ENCODE measurements around the gene GJA3. TPM values are rescaled to one million over a fixed set of nuclear protein-coding genes. Genes with fewer than 3 reads are reported as not detected.
A peak's percentile ranks its signal among the peaks of the same experiment; 100 is the strongest.

Gene GJA3
- total RNA-seq, 4 donors from 2014 or later: 0.04 to 0.52 (median 0.32) TPM; not detected in 1

GRCh38 chr13:20188667-20189553 is 28.1 kb upstream of the GJA3 start:
- H3K4me3 ChIP-seq (ENCODE audit: low read depth, poor library complexity, severe bottlenecking): no peak overlapping the region
- no peak for DNase-seq (ENCODE audit: low spot score in 2 of 2)
- 85 to 92% methylated on average over 28 of the region's 28 CpGs for WGBS, 2 donors
- intact Hi-C loops (cut with DNase I; ENCODE audit: low total_unique reads): no loop called here
- TF ChIP-seq POLR2A (IDR thresholded peaks at IDR 0.05) (no peak), CTCF (IDR thresholded peaks at IDR 0.05) (no peak)

GRCh38 chr13:20186771-20187170 is 25.9 kb upstream of the GJA3 start:
- 67 to 76% methylated on average over 6 of the region's 6 CpGs for WGBS, 2 donors
- DNase-seq (ENCODE audit: low spot score in 2 of 2): no peak
- TF ChIP-seq CTCF (IDR thresholded peaks at IDR 0.05) (no peak), POLR2A (IDR thresholded peaks at IDR 0.05) (no peak)
- H3K4me3 ChIP-seq (ENCODE audit: low read depth, poor library complexity, severe bottlenecking): no peak overlapping the region
- intact Hi-C loops (cut with DNase I; ENCODE audit: low total_unique reads): no loop called here

- no peak for DNase-seq (ENCODE audit: low spot score in 2 of 2)
- intact Hi-C loops (cut with DNase I; ENCODE audit: low total_unique reads): no loop called here
- no peak overlapping the region for H3K4me3 ChIP-seq (ENCODE audit: low read depth, poor library complexity, severe bottlenecking)
- WGBS, 2 donors: 68 to 72% methylated on average over 10 to 12 of the region's 12 CpGs
- no peak for TF ChIP-seq CTCF (IDR thresholded peaks at IDR 0.05)
- no peak for TF ChIP-seq POLR2A (IDR thresholded peaks at IDR 0.05)
Observed at GRCh38 chr13:20185366-20186056, 24.7 kb upstream of the GJA3 start.

GRCh38 chr13:20182231-20182846 is 21.5 kb upstream of the GJA3 start:
- intact Hi-C loops (cut with DNase I; ENCODE audit: low total_unique reads): no loop called here
- TF ChIP-seq CTCF (IDR thresholded peaks at IDR 0.05) (no peak), POLR2A (IDR thresholded peaks at IDR 0.05) (no peak)
- H3K4me3 ChIP-seq (ENCODE audit: low read depth, poor library complexity, severe bottlenecking): no peak overlapping the region
- DNase-seq (ENCODE audit: low spot score in 2 of 2): peak in 1 of 2 donors; percentile 78
- 21 to 24% methylated on average over 5 of the region's 5 CpGs for WGBS, 2 donors

GRCh38 chr13:20181188-20181587 is 20.3 kb upstream of the GJA3 start:
- no peak overlapping the region for H3K4me3 ChIP-seq (ENCODE audit: low read depth, poor library complexity, severe bottlenecking)
- intact Hi-C loops (cut with DNase I; ENCODE audit: low total_unique reads): no loop called here
- DNase-seq (ENCODE audit: low spot score in 2 of 2): no peak
- 58 to 68% methylated on average over 3 of the region's 3 CpGs for WGBS, 2 donors
- TF ChIP-seq CTCF (IDR thresholded peaks at IDR 0.05): no peak
